PC-9 (cell line): Measurements from ENCODE around the gene PXMP2.

ENCODE experiments used
- CTCF ChIP-seq: fragments of 200-600 bp; sonication (generic); conservative IDR thresholded peaks from 2 replicates; pipeline ENCODE4 v1.6.1; 2017; ENCODE audit warnings: mixed run types, antibody characterized with exemption, mild to moderate bottlenecking, moderate library complexity
- EZH2 ChIP-seq: fragments of 200-600 bp; sonication (generic); IDR thresholded peaks from 2 replicates; pipeline ENCODE4 v1.8.0; 2017; ENCODE audit warnings: antibody characterized with exemption, low read depth

GRCh38 chr12:132689227-132689626, 1.8 kb downstream of the PXMP2 start:
- TF ChIP-seq CTCF (no peak), EZH2 (no peak)
